ENCODE data around the gene TACO1. TPM values are rescaled to one million over a fixed set of nuclear protein-coding genes. Genes with fewer than 3 reads are reported as not detected.
A peak's percentile ranks its signal among the peaks of the same experiment; 100 is the strongest.

The TACO1 gene
- total and polyA plus RNA-seq, 12 donors, result 33.1 to 52.3 (median 45.2) TPM

- no peak for TF ChIP-seq CTCF (IDR thresholded peaks at IDR 0.05)
- H3K27me3 ChIP-seq, result no peaks in the 10 kb centered on the region
- peaks cover 0 to 21% (median 0%) of the 10 kb centered on the region in 9 donors for H3K4me1 ChIP-seq
- 95 to 98% methylated on average over 5 of the region's 5 CpGs for WGBS, 2 donors
- intact Hi-C loops (cut with DNase I), result loop anchor here in 1 of 10 donors (10.0 kb wide), 1 partner anchor 330 kb away; no protein-coding TSS in a partner anchor
- no peak overlapping the region for H3K27ac ChIP-seq
- H3K4me3 ChIP-seq, result no peak overlapping the region
- no peaks in the 10 kb centered on the region for H3K36me3 ChIP-seq
- no peaks in the 10 kb centered on the region for H3K9me3 ChIP-seq
- ATAC-seq, result no peak
- no peak for DNase-seq
Measured at GRCh38 chr17:63564562-63564961, 36.1 kb upstream of the TACO1 start.

GRCh38 chr17:63567229-63567628, 33.5 kb upstream of the TACO1 start:
- H3K4me1 ChIP-seq, result peaks cover 0 to 22% (median 5%) of the 10 kb centered on the region in 9 donors
- no peaks in the 10 kb centered on the region for H3K27me3 ChIP-seq
- no peaks in the 10 kb centered on the region for H3K9me3 ChIP-seq
- intact Hi-C loops (cut with DNase I), result loop anchor here in 1 of 10 donors (10.0 kb wide), 1 partner anchor 332 kb away; no protein-coding TSS in a partner anchor
- TF ChIP-seq CTCF (IDR thresholded peaks at IDR 0.05), result no peak
- H3K36me3 ChIP-seq, result peaks cover 0 to 8% (median 0%) of the 10 kb centered on the region in 9 donors
- DNase-seq (no peak), ATAC-seq (no peak)
- no peak overlapping the region for H3K27ac ChIP-seq
- 92 to 95% methylated on average over 1 of the region's 1 CpG for WGBS, 2 donors
- H3K4me3 ChIP-seq, result no peak overlapping the region

- Histone ChIP-seq H3K4me1 (peaks cover 0 to 14% (median 5%) of the 10 kb centered on the region in 9 donors), H3K4me3 (no peak overlapping the region), H3K27me3 (no peaks in the 10 kb centered on the region), H3K9me3 (no peaks in the 10 kb centered on the region), H3K36me3 (peaks cover 0 to 8% (median 0%) of the 10 kb centered on the region in 9 donors), H3K27ac (no peak overlapping the region)
- no peak for TF ChIP-seq CTCF (IDR thresholded peaks at IDR 0.05)
- intact Hi-C loops (cut with DNase I), result loop anchor here in 1 of 10 donors (10.0 kb wide), 1 partner anchor 334 kb away; no protein-coding TSS in a partner anchor
- no peak for DNase-seq
- no peak for ATAC-seq
- 69 to 74% methylated on average over 8 of the region's 8 CpGs for WGBS, 2 donors
Measured at GRCh38 chr17:63568563-63568962, 32.1 kb upstream of the TACO1 start.

- H3K9me3 ChIP-seq, result no peaks in the 10 kb centered on the region
- 86 to 90% methylated on average over 1 of the region's 1 CpG for WGBS, 2 donors
- intact Hi-C loops (cut with DNase I), result no loop called here
- no peak overlapping the region for H3K27ac ChIP-seq
- no peak overlapping the region for H3K4me3 ChIP-seq
- H3K27me3 ChIP-seq, result no peaks in the 10 kb centered on the region
- peak in 1 of 8 donors; percentile 33 for ATAC-seq
- no peak for DNase-seq
- peaks cover 0 to 14% (median 5%) of the 10 kb centered on the region in 9 donors for H3K4me1 ChIP-seq
- peaks cover 0 to 8% (median 0%) of the 10 kb centered on the region in 9 donors for H3K36me3 ChIP-seq
- TF ChIP-seq CTCF (IDR thresholded peaks at IDR 0.05), result no peak
Measured at GRCh38 chr17:63571632-63572310, 28.9 kb upstream of the TACO1 start.

Data from heart right ventricle (tissue), 16 donors.